Osteoblast (primary cell): ENCODE results near the gene ARHGAP31. TPM values are rescaled to one million over a fixed set of nuclear protein-coding genes. Genes with fewer than 3 reads are reported as not detected.
"Not testable (repeated sequence)": the region's sequence is repeated elsewhere in the genome, so short reads cannot be mapped to it uniquely, and the experiment has no call there.

Experiments
- DNase-seq: peaks from one replicate; pipeline ENCODE4 v3.0.0; 2011; ENCODE audit warnings: low spot score, mixed read lengths; ENCODE audit not compliant: insufficient read length; ENCODE audit errors: missing footprints
- H2AFZ ChIP-seq: 2 replicates; pipeline ENCODE4 v1.6.0; 2011; ENCODE audit warnings: mild to moderate bottlenecking, low read length
- H3K27ac ChIP-seq: 2 replicates; pipeline ENCODE4 v1.5.1; 2011; ENCODE audit warnings: mild to moderate bottlenecking, low read depth, low read length, moderate library complexity
- H3K27me3 ChIP-seq: 2 replicates; pipeline ENCODE4 v1.6.0; 2012; ENCODE audit warnings: mild to moderate bottlenecking, control low read depth, inconsistent platforms, low read length, moderate library complexity; ENCODE audit not compliant: insufficient read depth
- H3K36me3 ChIP-seq: 2 replicates; pipeline ENCODE4 v1.5.1; 2011; ENCODE audit warnings: mild to moderate bottlenecking, low read length, control low read depth, moderate library complexity; ENCODE audit not compliant: insufficient read depth
- H3K4me1 ChIP-seq: 2 replicates; pipeline ENCODE4 v1.5.1; 2011; ENCODE audit warnings: mild to moderate bottlenecking, low read length, control low read depth, moderate library complexity; ENCODE audit not compliant: insufficient read depth
- H3K4me2 ChIP-seq: 2 replicates; pipeline ENCODE4 v1.6.0; 2011; ENCODE audit warnings: mild to moderate bottlenecking, low read length; ENCODE audit not compliant: insufficient read depth
- H3K4me3 ChIP-seq: fragments of 200-600 bp; sonication (generic); 3 replicates; pipeline ENCODE4 v1.5.1; 2012; ENCODE audit warnings: mild to moderate bottlenecking, low read length, inconsistent platforms; ENCODE audit not compliant: insufficient read depth
- H3K79me2 ChIP-seq: 2 replicates; pipeline ENCODE4 v1.6.0; 2012; ENCODE audit warnings: mild to moderate bottlenecking, low read length, control low read depth, inconsistent platforms; ENCODE audit not compliant: insufficient read depth
- H3K9me3 ChIP-seq: 2 replicates; pipeline ENCODE4 v1.5.1; 2011; ENCODE audit warnings: low read depth, low read length, control low read depth
- H4K20me1 ChIP-seq: 2 replicates; pipeline ENCODE4 v1.6.0; 2012; ENCODE audit warnings: mild to moderate bottlenecking, low read length, control low read depth; ENCODE audit not compliant: insufficient read depth
- total RNA-seq: library from RNA; depleted of rRNA; stranded (reverse); fragments of >200 nt; gene quantifications from 2 replicates; pipeline ENCODE4 v1.2.3, GENCODE V29; 2012
- TF ChIP-seq, protein P1 (sequence below): IDR thresholded peaks from 2 replicates; pipeline ENCODE4 v1.5.1; 2011; ENCODE audit warnings: mild to moderate bottlenecking, low read depth, low read length, moderate library complexity; ENCODE audit errors: extremely low read depth

Gene ARHGAP31
- total RNA-seq, 1 donor: 56.5 TPM

DNA sequence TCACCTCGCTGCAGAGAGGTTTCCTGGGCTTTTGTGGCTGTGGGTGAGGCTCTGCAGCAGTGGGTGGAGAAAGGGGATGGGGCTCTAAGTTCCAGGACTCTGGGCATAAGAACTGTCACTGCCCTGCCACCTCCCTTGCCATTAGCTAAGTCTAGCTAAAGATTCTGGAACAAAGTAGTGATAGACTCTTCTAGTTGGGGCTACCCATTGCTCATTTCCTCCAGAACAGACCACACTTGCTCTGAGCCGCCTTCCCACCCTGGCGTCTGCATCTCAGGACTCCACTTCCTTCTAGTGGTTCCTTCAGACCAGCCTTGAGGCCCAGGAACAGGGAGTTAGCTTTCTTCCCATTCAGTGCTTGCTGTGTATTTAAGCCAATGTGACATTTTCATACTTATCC lies 7.5 kb downstream of the ARHGAP31 start:
- H2AFZ ChIP-seq: no peak overlapping the region
- no peak for DNase-seq
- no peak overlapping the region for H3K4me2 ChIP-seq

DNA sequence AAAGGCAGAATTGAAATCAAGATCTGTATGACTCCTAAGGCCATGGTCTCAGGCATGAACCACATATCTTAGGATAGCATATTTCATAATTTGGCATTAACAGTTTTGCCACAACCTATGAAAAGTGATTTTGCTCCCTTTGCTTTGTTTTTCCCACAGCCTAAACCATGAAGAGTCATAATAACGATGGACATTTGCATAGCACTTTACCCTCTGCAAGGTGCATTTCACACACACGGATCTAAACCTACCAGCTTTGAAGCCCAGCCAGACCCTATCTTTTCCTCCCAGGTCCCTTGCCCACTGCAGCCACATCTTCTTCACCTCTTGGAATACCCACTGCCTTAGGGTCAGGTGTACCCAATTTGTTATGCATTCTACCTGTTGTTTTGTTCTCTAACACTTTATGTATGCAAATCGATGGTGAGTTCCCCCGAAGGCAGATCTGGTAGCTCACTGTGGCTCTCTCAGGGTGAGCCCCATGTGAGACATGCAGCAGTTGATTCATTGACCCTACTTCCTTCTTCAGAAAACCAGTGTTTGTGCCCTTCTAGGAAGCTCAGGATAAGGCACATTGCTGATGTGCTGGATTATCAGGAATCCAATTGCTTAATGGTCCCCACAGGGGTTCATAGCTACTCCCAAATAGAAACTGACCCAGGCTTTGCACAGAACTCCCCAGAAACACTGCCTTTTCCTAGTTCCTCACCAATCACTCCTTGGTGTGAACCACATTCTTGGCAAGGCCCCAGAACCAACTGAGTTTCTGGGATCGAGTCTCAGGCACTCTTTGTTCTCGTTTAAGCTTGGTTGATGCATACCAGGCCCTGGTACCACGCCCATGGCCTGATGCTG lies 8.7 kb downstream of the ARHGAP31 start:
- Histone ChIP-seq H3K27me3 (no peaks in the 10 kb centered on the region), H3K36me3 (peaks cover 32% of the 10 kb centered on the region), H3K4me1 (peaks cover 51% of the 10 kb centered on the region), H3K79me2 (peaks cover 80% of the 10 kb centered on the region), H3K9me3 (no peaks in the 10 kb centered on the region), H2AFZ (no peak overlapping the region), H3K4me2 (peak overlapping the region; percentile 14), H3K4me3 (no peak overlapping the region), H3K27ac (peak overlapping the region; percentile 85), H4K20me1 (peaks cover 1% of the 10 kb centered on the region)
- TF ChIP-seq, protein P1, sequence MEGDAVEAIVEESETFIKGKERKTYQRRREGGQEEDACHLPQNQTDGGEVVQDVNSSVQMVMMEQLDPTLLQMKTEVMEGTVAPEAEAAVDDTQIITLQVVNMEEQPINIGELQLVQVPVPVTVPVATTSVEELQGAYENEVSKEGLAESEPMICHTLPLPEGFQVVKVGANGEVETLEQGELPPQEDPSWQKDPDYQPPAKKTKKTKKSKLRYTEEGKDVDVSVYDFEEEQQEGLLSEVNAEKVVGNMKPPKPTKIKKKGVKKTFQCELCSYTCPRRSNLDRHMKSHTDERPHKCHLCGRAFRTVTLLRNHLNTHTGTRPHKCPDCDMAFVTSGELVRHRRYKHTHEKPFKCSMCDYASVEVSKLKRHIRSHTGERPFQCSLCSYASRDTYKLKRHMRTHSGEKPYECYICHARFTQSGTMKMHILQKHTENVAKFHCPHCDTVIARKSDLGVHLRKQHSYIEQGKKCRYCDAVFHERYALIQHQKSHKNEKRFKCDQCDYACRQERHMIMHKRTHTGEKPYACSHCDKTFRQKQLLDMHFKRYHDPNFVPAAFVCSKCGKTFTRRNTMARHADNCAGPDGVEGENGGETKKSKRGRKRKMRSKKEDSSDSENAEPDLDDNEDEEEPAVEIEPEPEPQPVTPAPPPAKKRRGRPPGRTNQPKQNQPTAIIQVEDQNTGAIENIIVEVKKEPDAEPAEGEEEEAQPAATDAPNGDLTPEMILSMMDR: no peak
- peak; percentile 55 for DNase-seq

More for the DNA sequence above, 7.5 kb downstream of the ARHGAP31 start:
- H3K9me3 ChIP-seq: no peaks in the 10 kb centered on the region
- peaks cover 82% of the 10 kb centered on the region for H3K79me2 ChIP-seq
- peaks cover 34% of the 10 kb centered on the region for H3K36me3 ChIP-seq
- TF ChIP-seq, protein P1: no peak
- H3K4me1 ChIP-seq: peaks cover 59% of the 10 kb centered on the region
- no peak overlapping the region for H3K4me3 ChIP-seq
- peak overlapping the region; percentile 85 for H3K27ac ChIP-seq
- H4K20me1 ChIP-seq: peaks cover 8% of the 10 kb centered on the region
- no peaks in the 10 kb centered on the region for H3K27me3 ChIP-seq

GRCh38 chr3:119304201-119304713 lies 10.1 kb downstream of the ARHGAP31 start:
- H3K79me2 ChIP-seq: peaks cover 80% of the 10 kb centered on the region
- H3K4me1 ChIP-seq: peaks cover 59% of the 10 kb centered on the region
- no peaks in the 10 kb centered on the region for H3K9me3 ChIP-seq
- H3K27me3 ChIP-seq: no peaks in the 10 kb centered on the region
- H3K4me2 ChIP-seq: peak overlapping the region; percentile 42
- H2AFZ ChIP-seq: no peak overlapping the region
- H3K36me3 ChIP-seq: peaks cover 34% of the 10 kb centered on the region
- H4K20me1 ChIP-seq: no peaks in the 10 kb centered on the region
- peak; percentile 66 for DNase-seq
- peak overlapping the region; percentile 85 for H3K27ac ChIP-seq
- TF ChIP-seq, protein P1: no peak
- H3K4me3 ChIP-seq: no peak overlapping the region

DNA sequence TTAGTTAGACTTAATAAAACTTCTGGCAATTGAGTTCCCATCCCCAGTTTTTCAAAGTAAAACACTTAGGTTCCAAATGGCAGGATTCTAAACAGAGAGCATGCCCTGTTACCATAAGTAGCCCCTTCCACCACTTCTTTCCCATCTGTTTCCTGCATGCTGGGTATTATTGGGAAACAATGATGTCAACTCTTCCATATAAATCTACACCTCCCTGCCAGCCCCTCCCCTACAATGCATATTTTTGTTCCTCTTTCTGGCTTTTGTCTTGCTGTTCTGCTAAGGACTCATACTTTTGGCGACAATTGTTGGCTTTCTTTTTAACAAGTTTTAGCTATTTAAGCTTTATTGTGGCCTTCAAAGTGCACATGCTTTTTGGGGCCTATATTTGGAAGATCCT lies 11.1 kb downstream of the ARHGAP31 start:
- no peak overlapping the region for H3K4me3 ChIP-seq
- peaks cover 70% of the 10 kb centered on the region for H3K79me2 ChIP-seq
- no peaks in the 10 kb centered on the region for H3K9me3 ChIP-seq
- no peak overlapping the region for H2AFZ ChIP-seq
- no peaks in the 10 kb centered on the region for H4K20me1 ChIP-seq
- H3K4me1 ChIP-seq: peaks cover 69% of the 10 kb centered on the region
- H3K4me2 ChIP-seq: no peak overlapping the region
- no peaks in the 10 kb centered on the region for H3K27me3 ChIP-seq
- TF ChIP-seq, protein P1: no peak
- H3K36me3 ChIP-seq: peaks cover 25% of the 10 kb centered on the region
- peak overlapping the region; percentile 48 for H3K27ac ChIP-seq
- no peak for DNase-seq

DNA sequence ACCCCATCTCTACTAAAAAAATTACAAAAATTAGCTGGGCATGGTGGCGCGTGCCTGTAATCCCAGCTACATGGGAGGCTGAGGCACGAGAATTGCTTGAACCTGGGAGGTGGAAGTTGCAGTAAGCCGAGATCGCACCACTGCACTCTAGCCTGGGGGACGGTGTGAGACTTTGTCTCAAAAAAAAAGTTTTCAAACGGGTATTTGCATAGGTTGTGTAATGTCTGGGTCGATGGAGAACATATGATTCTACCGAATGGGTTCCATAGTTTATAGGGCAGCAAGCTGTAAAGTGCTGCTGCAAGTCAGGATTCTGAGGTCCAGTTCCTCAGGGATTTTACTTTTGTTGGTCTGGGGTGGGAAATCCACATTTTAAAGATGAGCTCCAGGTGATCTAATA lies 12.2 kb downstream of the ARHGAP31 start:
- Histone ChIP-seq H3K27ac (peak overlapping the region; percentile 59), H3K36me3 (peaks cover 25% of the 10 kb centered on the region), H3K79me2 (peaks cover 67% of the 10 kb centered on the region), H3K4me1 (peaks cover 73% of the 10 kb centered on the region)
- not testable (repeated sequence) for H3K9me3 ChIP-seq, H4K20me1 ChIP-seq, H3K27me3 ChIP-seq, H3K4me2 ChIP-seq, DNase-seq, H3K4me3 ChIP-seq, H2AFZ ChIP-seq
